ENCODE data around the gene SFXN3.
A peak's percentile ranks its signal among the peaks of the same experiment; 100 is the strongest.

DNA sequence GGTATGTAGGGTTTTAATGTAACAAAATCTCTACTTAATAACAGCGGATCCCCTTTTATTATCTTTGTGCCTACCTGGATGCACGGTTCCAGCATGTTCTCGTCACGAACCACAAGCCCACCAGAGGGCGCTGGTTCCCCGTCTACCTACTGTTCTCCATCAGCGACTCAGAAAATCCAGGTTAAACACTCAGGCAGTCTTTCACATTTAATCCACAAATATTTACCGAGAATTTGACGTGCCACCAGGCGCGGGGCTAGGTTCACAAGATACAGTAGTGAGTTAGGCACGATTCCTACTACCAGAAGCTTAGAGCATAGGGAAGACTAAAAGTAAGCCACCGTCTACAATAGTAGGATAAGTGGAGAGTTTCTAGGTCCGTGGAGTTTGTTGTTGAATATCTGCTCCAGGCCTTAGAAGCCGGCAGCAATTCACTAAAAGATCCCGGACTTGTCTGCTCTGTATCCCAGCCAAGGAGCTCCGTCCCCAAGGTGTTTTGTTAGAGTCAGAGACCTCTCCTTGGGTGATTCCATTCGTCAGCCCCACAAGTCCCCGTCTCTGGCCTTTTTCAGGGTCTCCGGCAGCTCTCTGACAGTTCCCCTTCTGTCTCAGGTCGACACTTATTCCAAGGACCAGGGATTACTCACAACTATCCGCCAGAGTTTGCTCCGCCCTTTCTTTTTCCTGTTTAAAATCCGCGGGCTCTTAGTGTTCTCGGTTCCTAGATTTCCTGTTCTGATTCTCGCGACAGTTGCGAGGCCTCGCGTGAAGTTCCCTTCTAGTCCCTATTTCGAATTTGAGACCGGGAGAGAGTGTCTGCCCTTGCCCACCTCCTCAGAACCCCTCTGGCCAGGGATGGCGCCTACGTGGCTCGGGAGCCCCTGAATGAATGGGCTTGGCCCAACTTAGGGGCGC lies 29.3 kb downstream of the SFXN3 start:
- TF ChIP-seq, protein P1, sequence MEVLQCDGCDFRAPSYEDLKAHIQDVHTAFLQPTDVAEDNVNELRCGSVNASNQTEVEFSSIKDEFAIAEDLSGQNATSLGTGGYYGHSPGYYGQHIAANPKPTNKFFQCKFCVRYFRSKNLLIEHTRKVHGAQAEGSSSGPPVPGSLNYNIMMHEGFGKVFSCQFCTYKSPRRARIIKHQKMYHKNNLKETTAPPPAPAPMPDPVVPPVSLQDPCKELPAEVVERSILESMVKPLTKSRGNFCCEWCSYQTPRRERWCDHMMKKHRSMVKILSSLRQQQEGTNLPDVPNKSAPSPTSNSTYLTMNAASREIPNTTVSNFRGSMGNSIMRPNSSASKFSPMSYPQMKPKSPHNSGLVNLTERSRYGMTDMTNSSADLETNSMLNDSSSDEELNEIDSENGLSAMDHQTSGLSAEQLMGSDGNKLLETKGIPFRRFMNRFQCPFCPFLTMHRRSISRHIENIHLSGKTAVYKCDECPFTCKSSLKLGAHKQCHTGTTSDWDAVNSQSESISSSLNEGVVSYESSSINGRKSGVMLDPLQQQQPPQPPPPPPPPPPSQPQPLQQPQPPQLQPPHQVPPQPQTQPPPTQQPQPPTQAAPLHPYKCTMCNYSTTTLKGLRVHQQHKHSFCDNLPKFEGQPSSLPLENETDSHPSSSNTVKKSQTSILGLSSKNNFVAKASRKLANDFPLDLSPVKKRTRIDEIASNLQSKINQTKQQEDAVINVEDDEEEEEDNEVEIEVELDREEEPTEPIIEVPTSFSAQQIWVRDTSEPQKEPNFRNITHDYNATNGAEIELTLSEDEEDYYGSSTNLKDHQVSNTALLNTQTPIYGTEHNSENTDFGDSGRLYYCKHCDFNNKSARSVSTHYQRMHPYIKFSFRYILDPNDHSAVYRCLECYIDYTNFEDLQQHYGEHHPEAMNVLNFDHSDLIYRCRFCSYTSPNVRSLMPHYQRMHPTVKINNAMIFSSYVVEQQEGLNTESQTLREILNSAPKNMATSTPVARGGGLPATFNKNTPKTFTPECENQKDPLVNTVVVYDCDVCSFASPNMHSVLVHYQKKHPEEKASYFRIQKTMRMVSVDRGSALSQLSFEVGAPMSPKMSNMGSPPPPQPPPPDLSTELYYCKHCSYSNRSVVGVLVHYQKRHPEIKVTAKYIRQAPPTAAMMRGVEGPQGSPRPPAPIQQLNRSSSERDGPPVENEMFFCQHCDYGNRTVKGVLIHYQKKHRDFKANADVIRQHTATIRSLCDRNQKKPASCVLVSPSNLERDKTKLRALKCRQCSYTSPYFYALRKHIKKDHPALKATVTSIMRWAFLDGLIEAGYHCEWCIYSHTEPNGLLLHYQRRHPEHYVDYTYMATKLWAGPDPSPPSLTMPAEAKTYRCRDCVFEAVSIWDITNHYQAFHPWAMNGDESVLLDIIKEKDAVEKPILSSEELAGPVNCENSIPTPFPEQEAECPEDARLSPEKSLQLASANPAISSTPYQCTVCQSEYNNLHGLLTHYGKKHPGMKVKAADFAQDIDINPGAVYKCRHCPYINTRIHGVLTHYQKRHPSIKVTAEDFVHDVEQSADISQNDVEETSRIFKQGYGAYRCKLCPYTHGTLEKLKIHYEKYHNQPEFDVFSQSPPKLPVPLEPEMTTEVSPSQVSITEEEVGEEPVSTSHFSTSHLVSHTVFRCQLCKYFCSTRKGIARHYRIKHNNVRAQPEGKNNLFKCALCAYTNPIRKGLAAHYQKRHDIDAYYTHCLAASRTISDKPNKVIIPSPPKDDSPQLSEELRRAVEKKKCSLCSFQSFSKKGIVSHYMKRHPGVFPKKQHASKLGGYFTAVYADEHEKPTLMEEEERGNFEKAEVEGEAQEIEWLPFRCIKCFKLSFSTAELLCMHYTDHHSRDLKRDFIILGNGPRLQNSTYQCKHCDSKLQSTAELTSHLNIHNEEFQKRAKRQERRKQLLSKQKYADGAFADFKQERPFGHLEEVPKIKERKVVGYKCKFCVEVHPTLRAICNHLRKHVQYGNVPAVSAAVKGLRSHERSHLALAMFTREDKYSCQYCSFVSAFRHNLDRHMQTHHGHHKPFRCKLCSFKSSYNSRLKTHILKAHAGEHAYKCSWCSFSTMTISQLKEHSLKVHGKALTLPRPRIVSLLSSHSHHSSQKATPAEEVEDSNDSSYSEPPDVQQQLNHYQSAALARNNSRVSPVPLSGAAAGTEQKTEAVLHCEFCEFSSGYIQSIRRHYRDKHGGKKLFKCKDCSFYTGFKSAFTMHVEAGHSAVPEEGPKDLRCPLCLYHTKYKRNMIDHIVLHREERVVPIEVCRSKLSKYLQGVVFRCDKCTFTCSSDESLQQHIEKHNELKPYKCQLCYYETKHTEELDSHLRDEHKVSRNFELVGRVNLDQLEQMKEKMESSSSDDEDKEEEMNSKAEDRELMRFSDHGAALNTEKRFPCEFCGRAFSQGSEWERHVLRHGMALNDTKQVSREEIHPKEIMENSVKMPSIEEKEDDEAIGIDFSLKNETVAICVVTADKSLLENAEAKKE (CRISPR knock-in tag; IDR thresholded peaks at IDR 0.05): no peak
- TF ChIP-seq, protein P2, sequence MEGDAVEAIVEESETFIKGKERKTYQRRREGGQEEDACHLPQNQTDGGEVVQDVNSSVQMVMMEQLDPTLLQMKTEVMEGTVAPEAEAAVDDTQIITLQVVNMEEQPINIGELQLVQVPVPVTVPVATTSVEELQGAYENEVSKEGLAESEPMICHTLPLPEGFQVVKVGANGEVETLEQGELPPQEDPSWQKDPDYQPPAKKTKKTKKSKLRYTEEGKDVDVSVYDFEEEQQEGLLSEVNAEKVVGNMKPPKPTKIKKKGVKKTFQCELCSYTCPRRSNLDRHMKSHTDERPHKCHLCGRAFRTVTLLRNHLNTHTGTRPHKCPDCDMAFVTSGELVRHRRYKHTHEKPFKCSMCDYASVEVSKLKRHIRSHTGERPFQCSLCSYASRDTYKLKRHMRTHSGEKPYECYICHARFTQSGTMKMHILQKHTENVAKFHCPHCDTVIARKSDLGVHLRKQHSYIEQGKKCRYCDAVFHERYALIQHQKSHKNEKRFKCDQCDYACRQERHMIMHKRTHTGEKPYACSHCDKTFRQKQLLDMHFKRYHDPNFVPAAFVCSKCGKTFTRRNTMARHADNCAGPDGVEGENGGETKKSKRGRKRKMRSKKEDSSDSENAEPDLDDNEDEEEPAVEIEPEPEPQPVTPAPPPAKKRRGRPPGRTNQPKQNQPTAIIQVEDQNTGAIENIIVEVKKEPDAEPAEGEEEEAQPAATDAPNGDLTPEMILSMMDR (conservative IDR thresholded peaks at IDR 0.05; ENCODE audit: low read depth in 2 of 2): peak; percentile 89 to 97
- TF ChIP-seq POLR2AphosphoS5 (IDR thresholded peaks at IDR 0.05; ENCODE audit: low read depth): no peak; the same call in none of the 2 replicates
- peak; percentile 38 for TF ChIP-seq EZH2 (IDR thresholded peaks at IDR 0.05; ENCODE audit: low read depth, unreplicated experiment)
- TF ChIP-seq REST (IDR thresholded peaks at IDR 0.05; ENCODE audit: unreplicated experiment): no peak
- no peak for TF ChIP-seq EZH2phosphoT487 (IDR thresholded peaks at IDR 0.05; ENCODE audit: unreplicated experiment)
